ENCODE data around the gene TIMM50. TPM values are rescaled to one million over a fixed set of nuclear protein-coding genes. Genes with fewer than 3 reads are reported as not detected.

The TIMM50 gene
- total RNA-seq, 1 donor from 2014 or later: 66.5 TPM

DNA sequence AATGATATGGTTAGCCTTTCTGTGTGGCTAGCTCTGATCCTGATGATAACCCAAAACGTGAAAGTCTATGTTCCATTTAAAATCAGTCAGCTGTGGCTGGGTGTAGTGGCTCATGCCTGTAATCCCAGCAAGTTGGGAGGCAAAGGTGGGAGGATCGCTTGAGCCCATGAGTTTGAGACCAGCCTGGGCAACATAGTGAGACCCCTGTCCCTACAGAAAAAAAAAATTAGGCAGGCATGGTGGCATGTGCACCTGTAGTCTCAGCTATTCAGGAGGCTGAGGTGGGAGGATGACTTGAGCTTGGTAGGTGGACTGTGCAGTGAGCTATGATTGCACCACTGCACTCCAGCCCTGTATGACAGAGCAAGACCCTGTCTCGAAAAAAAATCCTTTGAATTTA, 53.2 kb downstream of the TIMM50 start:
- DNase-seq: no peak

DNA sequence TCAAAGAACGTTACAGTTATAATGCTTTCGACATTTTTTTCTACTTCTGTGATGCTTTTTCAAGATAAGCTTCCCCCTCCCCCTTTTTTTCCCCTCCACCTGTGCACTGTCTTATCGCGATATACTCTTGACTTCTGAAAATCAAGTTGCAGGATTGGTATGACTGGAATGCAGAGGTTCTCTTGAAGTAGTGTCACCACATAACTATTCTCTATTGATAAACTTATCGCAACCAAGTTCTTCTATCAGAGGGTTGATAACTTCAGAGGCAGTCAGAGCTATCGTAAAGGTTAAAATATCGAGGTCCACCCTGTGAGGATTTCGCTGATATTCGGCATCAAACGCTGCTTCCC, 58.5 kb downstream of the TIMM50 start:
- DNase-seq: no peak

DNA sequence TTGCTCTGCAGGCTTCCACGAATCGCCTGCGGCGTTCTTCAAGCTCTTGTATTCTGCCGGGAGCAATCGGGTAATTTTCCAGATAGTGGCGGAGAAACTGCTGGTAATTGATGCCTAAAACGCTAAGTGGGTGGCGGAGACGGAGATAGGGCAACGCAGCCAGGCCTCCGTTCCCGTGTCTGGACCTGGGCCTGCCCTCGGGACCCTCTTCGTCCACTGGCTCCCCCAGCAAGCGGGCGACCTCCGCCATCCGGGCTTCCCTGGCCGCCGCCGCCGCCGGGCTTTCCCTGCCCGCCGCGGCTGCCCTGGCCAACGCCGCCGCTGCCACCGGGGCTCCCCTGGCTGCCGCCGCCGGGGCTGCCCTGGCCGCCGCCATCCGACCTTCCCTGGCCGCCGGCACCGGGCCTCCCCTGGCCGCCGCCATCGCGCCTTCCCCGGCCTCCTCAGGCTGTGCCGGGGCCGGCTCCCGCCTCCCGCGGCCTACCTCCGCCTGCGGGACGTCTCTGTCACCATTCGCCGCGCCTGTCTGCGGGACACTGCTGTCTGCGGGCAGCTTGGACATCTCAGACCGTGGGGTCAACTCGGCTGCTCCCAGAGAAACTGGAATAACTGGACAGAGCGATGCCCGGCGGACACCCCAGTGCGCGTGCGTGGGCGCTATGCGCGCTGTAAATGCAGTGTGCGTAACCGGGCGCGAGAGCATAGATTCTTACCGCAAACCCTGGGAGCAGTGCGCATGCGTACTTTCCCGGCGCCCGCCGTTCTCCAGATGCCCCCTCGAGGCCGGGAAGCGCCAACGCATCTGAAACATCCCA, 59.1 kb downstream of the TIMM50 start, which contains the start of gene EID2:
EID2 (minus strand) TSS at position 644 of the 815 bp plus-strand sequence; CDS start at position 562, 82 bp downstream.
- DNase-seq: peak; percentile 97

DNA sequence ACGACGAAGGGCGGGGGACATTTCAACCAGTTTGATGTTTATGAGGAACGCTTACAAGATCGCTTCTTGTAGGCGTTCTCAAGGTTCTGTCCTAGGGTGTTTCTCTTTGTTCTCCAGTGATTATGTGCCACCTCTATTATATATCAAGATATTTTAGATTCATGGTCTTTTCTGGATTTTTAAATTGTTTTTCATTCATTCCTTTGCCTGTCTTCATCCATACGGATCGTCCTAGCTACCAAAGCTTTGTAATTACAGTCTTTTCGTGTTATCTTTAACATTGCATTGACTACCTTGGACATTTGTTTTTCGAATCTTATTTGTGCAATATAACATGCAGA, 59.7 kb downstream of the TIMM50 start:
- no peak for DNase-seq

Other genes starting within 250 kb of the TIMM50 start
- gene IFNL3, start 235.8 kb upstream of the TIMM50 start, total RNA-seq: not detected in 2 replicates
- gene IFNL4, start 232.0 kb upstream of the TIMM50 start, total RNA-seq: 0.05 TPM in 1 of 2 replicates, not detected in the other
- not detected in 2 replicates for gene IFNL2, start 212.4 kb upstream of the TIMM50 start, total RNA-seq
- gene IFNL1, start 184.4 kb upstream of the TIMM50 start, total RNA-seq: not detected in 2 replicates
- 0.51 and 0.84 TPM in 2 replicates for gene LRFN1, start 160.0 kb upstream of the TIMM50 start, total RNA-seq
- gene GMFG, start 144.8 kb upstream of the TIMM50 start, total RNA-seq: 89.9 and 196 TPM in 2 replicates
- gene SAMD4B, start 138.4 kb upstream of the TIMM50 start, total RNA-seq: 32.2 and 55.7 TPM in 2 replicates
- 29.5 and 34.2 TPM in 2 replicates for gene PAF1, start 89.7 kb upstream of the TIMM50 start, total RNA-seq
- gene MED29, start 89.5 kb upstream of the TIMM50 start, total RNA-seq: 10.7 and 22.5 TPM in 2 replicates
- gene ZFP36, start 74.0 kb upstream of the TIMM50 start, total RNA-seq: 1.0 and 2.4 TPM in 2 replicates
- gene PLEKHG2, start 68.2 kb upstream of the TIMM50 start, total RNA-seq: 13.6 and 22.1 TPM in 2 replicates
- gene RPS16, start 44.9 kb upstream of the TIMM50 start, total RNA-seq: 49.0 and 115 TPM in 2 replicates
- gene SUPT5H, start 35.3 kb upstream of the TIMM50 start, total RNA-seq: 35.4 and 67.2 TPM in 2 replicates
- 0.17 and 0.28 TPM in 2 replicates for gene DLL3, start 18.1 kb downstream of the TIMM50 start, total RNA-seq
- not detected in 2 replicates for gene SELENOV, start 34.3 kb downstream of the TIMM50 start, total RNA-seq
- 2.2 and 2.7 TPM in 2 replicates for gene EID2B, start 52.0 kb downstream of the TIMM50 start, total RNA-seq
- 16.2 and 17.8 TPM in 2 replicates for gene EID2, start 59.3 kb downstream of the TIMM50 start, total RNA-seq
- not detected in 2 replicates for gene LGALS13, start 121.7 kb downstream of the TIMM50 start, total RNA-seq
- gene LGALS16, start 175.1 kb downstream of the TIMM50 start, total RNA-seq: not detected in 2 replicates
- not detected in 2 replicates for gene LGALS14, start 223.6 kb downstream of the TIMM50 start, total RNA-seq

Measured in dermis blood vessel endothelial cell (primary cell).